PC-3 (cell line): ENCODE results near the gene BRF1.

Source experiments
- CTCF ChIP-seq: fragments of 300-600 bp; sonication (generic); conservative IDR thresholded peaks from 2 replicates; pipeline ENCODE4 v1.5.1; 2017; ENCODE audit warnings: antibody characterized with exemption, low read depth, mild to moderate bottlenecking, low read length
- EZH2 ChIP-seq: fragments of 300-600 bp; sonication (generic); IDR thresholded peaks from one replicate; pipeline ENCODE4 v1.6.1; 2017; ENCODE audit warnings: antibody characterized with exemption, mild to moderate bottlenecking, low read length; ENCODE audit not compliant: unreplicated experiment
- EZH2phosphoT487 ChIP-seq: fragments of 300-600 bp; sonication (generic); IDR thresholded peaks from 2 replicates; pipeline ENCODE4 v1.6.1; 2018; ENCODE audit warnings: mild to moderate bottlenecking, antibody characterized with exemption, low read length, borderline replicate concordance

- TF ChIP-seq EZH2 (no peak), CTCF (no peak), EZH2phosphoT487 (no peak)
Measured at GRCh38 chr14:105340821-105341733, 40.3 kb upstream of the BRF1 start.
